Skeletal muscle satellite cell (primary cell): ENCODE data around the gene MALL. TPM values are rescaled to one million over a fixed set of nuclear protein-coding genes. Genes with fewer than 3 reads are reported as not detected.
"Not testable (repeated sequence)": the region's sequence is repeated elsewhere in the genome, so short reads cannot be mapped to it uniquely, and the experiment has no call there.

Experiments used
- H3K27me3 ChIP-seq: 2 replicates; pipeline ENCODE4 v1.7.0; 2013; ENCODE audit warnings: low read length; ENCODE audit not compliant: control insufficient read depth, insufficient read depth
- H3K36me3 ChIP-seq: 2 replicates; pipeline ENCODE4 v1.7.0; 2013; ENCODE audit warnings: mild to moderate bottlenecking, control low read depth, low read length; ENCODE audit not compliant: insufficient read depth
- H3K4me1 ChIP-seq: 2 replicates; pipeline ENCODE4 v1.7.0; 2013; ENCODE audit warnings: low read length; ENCODE audit not compliant: control insufficient read depth, insufficient read depth
- H3K4me2 ChIP-seq: 2 replicates; pipeline ENCODE4 v1.7.0; 2013; ENCODE audit warnings: mild to moderate bottlenecking, low read length
- H3K4me3 ChIP-seq: 2 replicates; pipeline ENCODE4 v1.7.0; 2013; ENCODE audit warnings: low read length
- H3K9ac ChIP-seq: 2 replicates; pipeline ENCODE4 v1.7.0; 2013; ENCODE audit warnings: mild to moderate bottlenecking, low read depth, low read length, moderate library complexity
- H3K9me3 ChIP-seq: replicated peaks from 2 replicates; pipeline ENCODE4 v1.7.0; 2013; ENCODE audit warnings: mild to moderate bottlenecking, control low read depth, low read length
- total RNA-seq: library from RNA; depleted of rRNA; stranded (reverse); fragments of >200 nt; gene quantifications from 2 replicates; pipeline ENCODE4 v1.2.3, GENCODE V29; 2012; rRNA removed

MALL gene
- 2.0 and 5.9 TPM in 2 replicates for total RNA-seq

GRCh38 chr2:110115291-110116032 is at the start of gene MALL:
Gene MALL (minus strand): TSS chr2:110115822. CDS start chr2:110115792, 30 bp downstream.
- peak within 1 kb of the TSS; percentile 63 for H3K9ac ChIP-seq
- peak within 1 kb of the TSS; percentile 91 for H3K4me2 ChIP-seq
- H3K4me1 ChIP-seq: peaks cover 18% of the 10 kb centered on the region
- H3K27me3 ChIP-seq: no peaks in the 10 kb centered on the region
- H3K4me3 ChIP-seq: peak within 1 kb of the TSS; percentile 69
- H3K9me3 ChIP-seq: no peaks in the 10 kb centered on the region
- H3K36me3 ChIP-seq: no peaks in the 10 kb centered on the region

GRCh38 chr2:110157153-110157793 is 41.7 kb upstream of the MALL start:
- Histone ChIP-seq H3K4me1 (peaks cover 8% of the 10 kb centered on the region), H3K27me3 (no peaks in the 10 kb centered on the region), H3K36me3 (no peaks in the 10 kb centered on the region), H3K9me3 (peaks cover 6% of the 10 kb centered on the region), H3K4me2 (no peak overlapping the region), H3K4me3 (no peak overlapping the region), H3K9ac (no peak overlapping the region)

- H3K4me1 ChIP-seq: peaks cover 14% of the 10 kb centered on the region
- H3K9ac ChIP-seq, H3K4me3 ChIP-seq, H3K9me3 ChIP-seq, H3K4me2 ChIP-seq, H3K27me3 ChIP-seq, H3K36me3 ChIP-seq: not testable (repeated sequence)
Observed at GRCh38 chr2:110154828-110155227, 39.2 kb upstream of the MALL start.

- H3K27me3 ChIP-seq, H3K36me3 ChIP-seq, H3K9ac ChIP-seq, H3K4me2 ChIP-seq, H3K9me3 ChIP-seq, H3K4me3 ChIP-seq: not testable (repeated sequence)
- peaks cover 20% of the 10 kb centered on the region for H3K4me1 ChIP-seq
Observed at GRCh38 chr2:110154188-110154587, 38.6 kb upstream of the MALL start.

- no peak overlapping the region for H3K4me3 ChIP-seq
- no peak overlapping the region for H3K9ac ChIP-seq
- H3K27me3 ChIP-seq: no peaks in the 10 kb centered on the region
- H3K4me1 ChIP-seq: peaks cover 26% of the 10 kb centered on the region
- H3K36me3 ChIP-seq: no peaks in the 10 kb centered on the region
- peaks cover 6% of the 10 kb centered on the region for H3K9me3 ChIP-seq
- no peak overlapping the region for H3K4me2 ChIP-seq
Observed at GRCh38 chr2:110153416-110153815, 37.8 kb upstream of the MALL start.

GRCh38 chr2:110152943-110153342 is 37.3 kb upstream of the MALL start:
- Histone ChIP-seq H3K27me3 (no peaks in the 10 kb centered on the region), H3K36me3 (no peaks in the 10 kb centered on the region), H3K4me1 (peaks cover 26% of the 10 kb centered on the region), H3K9me3 (peaks cover 6% of the 10 kb centered on the region), H3K4me3 (no peak overlapping the region), H3K9ac (no peak overlapping the region), H3K4me2 (no peak overlapping the region)

GRCh38 chr2:110149330-110150220 is 34.0 kb upstream of the MALL start:
- Histone ChIP-seq H3K4me1 (peaks cover 17% of the 10 kb centered on the region), H3K9me3 (peaks cover 2% of the 10 kb centered on the region), H3K27me3 (no peaks in the 10 kb centered on the region), H3K36me3 (no peaks in the 10 kb centered on the region), H3K4me3 (peak overlapping the region; percentile 50), H3K4me2 (peak overlapping the region; percentile 68), H3K9ac (peak overlapping the region; percentile 77)

- no peak overlapping the region for H3K4me3 ChIP-seq
- H3K9ac ChIP-seq: no peak overlapping the region
- no peak overlapping the region for H3K4me2 ChIP-seq
- no peaks in the 10 kb centered on the region for H3K36me3 ChIP-seq
- no peaks in the 10 kb centered on the region for H3K27me3 ChIP-seq
- peaks cover 17% of the 10 kb centered on the region for H3K4me1 ChIP-seq
- no peaks in the 10 kb centered on the region for H3K9me3 ChIP-seq
Observed at GRCh38 chr2:110146945-110147332, 31.3 kb upstream of the MALL start.

- no peaks in the 10 kb centered on the region for H3K27me3 ChIP-seq
- no peak overlapping the region for H3K4me2 ChIP-seq
- no peaks in the 10 kb centered on the region for H3K36me3 ChIP-seq
- no peak overlapping the region for H3K9ac ChIP-seq
- H3K4me3 ChIP-seq: no peak overlapping the region
- H3K9me3 ChIP-seq: no peaks in the 10 kb centered on the region
- H3K4me1 ChIP-seq: peaks cover 17% of the 10 kb centered on the region
Observed at GRCh38 chr2:110146183-110146944, 30.7 kb upstream of the MALL start.

GRCh38 chr2:110143982-110144381 is 28.4 kb upstream of the MALL start:
- no peaks in the 10 kb centered on the region for H3K36me3 ChIP-seq
- H3K9ac ChIP-seq: no peak overlapping the region
- H3K27me3 ChIP-seq: no peaks in the 10 kb centered on the region
- H3K9me3 ChIP-seq: no peaks in the 10 kb centered on the region
- no peak overlapping the region for H3K4me3 ChIP-seq
- peaks cover 4% of the 10 kb centered on the region for H3K4me1 ChIP-seq
- H3K4me2 ChIP-seq: no peak overlapping the region

GRCh38 chr2:110140401-110140800 is 24.8 kb upstream of the MALL start:
- no peaks in the 10 kb centered on the region for H3K9me3 ChIP-seq
- H3K4me2 ChIP-seq: no peak overlapping the region
- no peak overlapping the region for H3K9ac ChIP-seq
- H3K4me3 ChIP-seq: no peak overlapping the region
- no peaks in the 10 kb centered on the region for H3K4me1 ChIP-seq
- H3K27me3 ChIP-seq: no peaks in the 10 kb centered on the region
- no peaks in the 10 kb centered on the region for H3K36me3 ChIP-seq
